Heart left ventricle (tissue), 16 donors: Measurements from ENCODE around the gene NAALADL2. TPM values are rescaled to one million over a fixed set of nuclear protein-coding genes. Genes with fewer than 3 reads are reported as not detected.
A peak's percentile ranks its signal among the peaks of the same experiment; 100 is the strongest.

Source experiments
- ATAC-seq, 4 donors: fragments of 200-7000 bp; cut with Tn5 transposase; one replicate each; pipeline ENCODE4 v1.9.1; 2020 to 2022; ENCODE audit warnings: moderate library complexity in 4 of 4, mild to moderate bottlenecking in 3 of 4, moderate number of reproducible peaks in 1 of 4
- DNase-seq, 5 donors: peaks; one replicate each; pipeline ENCODE4 v3.0.0-alpha.2; 2020
- H3K27ac ChIP-seq, 12 donors: fragments of 200-600 bp; sonication (generic) in 4 of 12; one replicate each; pipeline versions ENCODE4 v1.5.0 to v1.8.0; 2016 to 2022; ENCODE audit warnings: mild to moderate bottlenecking in 2 of 12
- H3K27me3 ChIP-seq, 9 donors: fragments of 200-600 bp; sonication (generic) in 2 of 9; one replicate each; pipeline versions ENCODE4 v1.5.1 to v1.8.0; 2016 to 2022; ENCODE audit warnings: mild to moderate bottlenecking in 3 of 9
- H3K36me3 ChIP-seq, 9 donors: fragments of 200-600 bp; sonication (generic) in 2 of 9; one replicate each; pipeline versions ENCODE4 v1.5.0 to v1.8.0; 2018 to 2022; ENCODE audit warnings: mild to moderate bottlenecking in 2 of 9
- H3K4me1 ChIP-seq, 12 donors: fragments of 200-600 bp; sonication (generic) in 4 of 12; one replicate each; pipeline versions ENCODE4 v1.5.0 to v1.8.0; 2016 to 2022; ENCODE audit warnings: mild to moderate bottlenecking in 3 of 12
- H3K4me3 ChIP-seq, 12 donors: fragments of 200-600 bp; sonication (generic) in 4 of 12; one replicate each; pipeline versions ENCODE4 v1.5.0 to v1.8.0; 2017 to 2022; ENCODE audit warnings: mild to moderate bottlenecking in 9 of 12, moderate library complexity in 4 of 12
- H3K9me3 ChIP-seq, 12 donors: fragments of 200-600 bp; sonication (generic) in 4 of 12; one replicate each; pipeline versions ENCODE4 v1.5.0 to v1.8.0; 2016 to 2022; ENCODE audit warnings: mild to moderate bottlenecking in 1 of 12
- CTCF ChIP-seq, 12 donors: fragments of 200-600 bp; sonication (generic) in 4 of 12; IDR thresholded peaks; one replicate each; pipeline versions ENCODE4 v1.5.0 to v1.8.0; 2018 to 2022; ENCODE audit warnings: antibody characterized with exemption in 12 of 12, mild to moderate bottlenecking in 5 of 12
- POLR2A ChIP-seq, 2 donors: fragments of 450-650 bp; IDR thresholded peaks; one replicate each; pipeline ENCODE4 v1.6.1; 2017; ENCODE audit warnings: antibody characterized with exemption in 2 of 2, mild to moderate bottlenecking in 2 of 2, moderate library complexity in 2 of 2
- WGBS, 4 donors: extraction: QIAGEN DNeasy Blood & Tissue Kit in 2 of 4; methylation state at CpG; one replicate each; pipeline versions ENCODE4 v1.1.5 to v1.1.7; 2013 to 2018; 5-methylcytosine and 5-hydroxymethylcytosine counted together
- intact Hi-C, 10 donors: fragments of 100-400 bp; cut with DNase I; formaldehyde crosslinking; loops; one replicate each; pipeline versions ENCODE4 v1.11.1 to v1.14.2; 2022
- polyA plus RNA-seq, 2 donors: library from polyadenylated mRNA; stranded (reverse); fragments of 200-250 nt; gene quantifications; one replicate each; pipeline ENCODE4 v1.2.3, GENCODE V29; 2013
- total RNA-seq, 9 donors: library from RNA; depleted of rRNA in 2 of 9; stranded (reverse); fragments of >200 nt in 2 of 9; fragmentation: NEBNext Ultra II Directional in 3 of 9; extraction: Animal tissue kit (Norgen Biotek cat#: 25700) in 3 of 9; gene quantifications; one replicate each; pipeline versions ENCODE4 v1.1.0 to v1.2.4, GENCODE V29; 2016 to 2023
- donor health status: ischemic (EF 13 %, LVEDD 7.1; RV severe dilation, severe dysfunction).
- donor health status: healthy with polysubstance abuse.
- donor health status: DM: no; HTN: yes; CAD: no.
- donor health status: DM: no; HTN: no; CAD: no.
- donor health status: ischemic (EF 25% LVEDD 6.9; RV normal size, moderate dysfunction).
- donor health status: ischemic (EF 25% LVEDD 5.7; RV mildly dilated, moderate dysfunction).
- donor health status: healthy.
- donor health status: DM: yes; HTN: yes; CAD: no.
- donor health status: ischemic (EF 35%, LVEDD 5.7; RV mildly dilated, moderate dysfunction).
- donor health status: nonischemic (EF 11% LVEDD 7.7; RV severe dilation, severe dysfunction).
- donor health status: DM: yes; HTN: yes; CAD: no.
- donor health status: PGD.
- donor health status: ischemic (EF 29% LVEDD 5.4; RV normal size, mild dysfunction).
- donor health status: nonischemic (EF 23%, LVEDD 6.1; RV moderate dilation, normal function).

Gene NAALADL2
- total and polyA plus RNA-seq, 11 donors, result 0.23 to 8.5 (median 3.0) TPM

GRCh38 chr3:175428466-175428865, 569.3 kb downstream of the NAALADL2 start:
- Histone ChIP-seq H3K27ac (no peak overlapping the region), H3K27me3 (no peaks in the 10 kb centered on the region), H3K4me1 (peaks cover 0 to 6% (median 0%) of the 10 kb centered on the region in 12 donors), H3K4me3 (no peak overlapping the region), H3K36me3 (no peaks in the 10 kb centered on the region), H3K9me3 (no peaks in the 10 kb centered on the region)
- TF ChIP-seq CTCF (IDR thresholded peaks at IDR 0.05) (no peak), POLR2A (IDR thresholded peaks at IDR 0.05) (no peak)
- DNase-seq (no peak), ATAC-seq (no peak)
- intact Hi-C loops, result no loop called here

- DNase-seq (no peak), ATAC-seq (peak in 1 of 4 donors; percentile 29)
- Histone ChIP-seq H3K27ac (no peak overlapping the region), H3K36me3 (no peaks in the 10 kb centered on the region), H3K9me3 (no peaks in the 10 kb centered on the region), H3K4me3 (no peak overlapping the region), H3K27me3 (no peaks in the 10 kb centered on the region), H3K4me1 (peaks cover 0 to 6% (median 0%) of the 10 kb centered on the region in 12 donors)
- 52 to 63% (median 61%) methylated on average over 8 of the region's 8 CpGs for WGBS, 4 donors
- intact Hi-C loops, result no loop called here
- TF ChIP-seq CTCF (IDR thresholded peaks at IDR 0.05), result no peak
- no peak for TF ChIP-seq POLR2A (IDR thresholded peaks at IDR 0.05)
Measured at GRCh38 chr3:175430983-175431773, 572.0 kb downstream of the NAALADL2 start.

GRCh38 chr3:175432376-175433025, 573.4 kb downstream of the NAALADL2 start:
- peak in 1 of 4 donors; percentile 81 for ATAC-seq
- no peak overlapping the region for H3K4me3 ChIP-seq
- TF ChIP-seq CTCF (IDR thresholded peaks at IDR 0.05) (no peak), POLR2A (IDR thresholded peaks at IDR 0.05) (no peak)
- no peaks in the 10 kb centered on the region for H3K27me3 ChIP-seq
- H3K27ac ChIP-seq, result peak overlapping the region in 3 of 12 donors; percentile 3 to 37 (median 26)
- intact Hi-C loops, result no loop called here
- peaks cover 0 to 6% (median 0%) of the 10 kb centered on the region in 12 donors for H3K4me1 ChIP-seq
- WGBS, 4 donors, result 52 to 57% (median 54%) methylated on average over 4 of the region's 4 CpGs
- peaks cover 0 to under 1% (median 0%) of the 10 kb centered on the region in 12 donors for H3K9me3 ChIP-seq
- DNase-seq, result no peak
- H3K36me3 ChIP-seq, result no peaks in the 10 kb centered on the region

DNA sequence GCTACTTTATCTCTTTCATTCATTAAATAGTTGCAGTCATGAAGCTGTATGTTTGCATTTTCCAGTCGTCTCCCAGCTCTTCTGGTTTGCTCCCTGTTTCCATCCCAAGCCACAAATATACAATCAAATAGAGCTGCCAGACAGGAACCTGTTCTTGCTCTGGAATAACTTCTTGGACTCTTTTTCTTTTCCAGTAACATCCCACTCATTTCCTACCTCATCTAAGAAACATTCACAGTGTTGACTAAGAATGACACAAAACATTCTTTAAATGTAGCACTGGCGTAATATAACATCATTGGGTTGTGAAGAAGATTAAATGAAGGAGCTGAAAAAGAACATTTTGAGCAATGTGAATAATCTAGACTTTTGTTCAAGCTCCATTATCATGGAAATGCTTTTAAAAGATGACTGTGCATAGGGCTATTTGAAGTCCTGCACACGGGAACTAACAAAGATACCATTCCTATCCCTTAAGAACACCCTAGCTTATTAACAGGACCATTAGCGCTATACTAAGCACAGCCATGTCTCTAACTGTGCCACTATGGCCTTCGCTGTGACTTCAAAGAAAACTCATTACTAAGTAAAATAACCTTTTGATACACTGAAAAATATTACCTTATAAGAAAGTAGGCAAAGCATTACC, 574.0 kb downstream of the NAALADL2 start:
- no peak overlapping the region for H3K4me3 ChIP-seq
- H3K4me1 ChIP-seq, result peaks cover 0 to 6% (median 0%) of the 10 kb centered on the region in 12 donors
- peak overlapping the region in 3 of 12 donors; percentile 14 to 37 (median 26) for H3K27ac ChIP-seq
- DNase-seq, result no peak
- intact Hi-C loops, result no loop called here
- TF ChIP-seq POLR2A (IDR thresholded peaks at IDR 0.05) (no peak), CTCF (IDR thresholded peaks at IDR 0.05) (no peak)
- peaks cover 0 to 7% (median 0%) of the 10 kb centered on the region in 12 donors for H3K9me3 ChIP-seq
- peak; percentile 32 to 94 (median 48) for ATAC-seq
- WGBS, 4 donors, result 68 to 72% (median 70%) methylated on average over 5 of the region's 5 CpGs
- no peaks in the 10 kb centered on the region for H3K36me3 ChIP-seq
- no peaks in the 10 kb centered on the region for H3K27me3 ChIP-seq
